Activated CD8-positive, alpha-beta memory T cell treated with anti-CD3 and anti-CD28 coated beads for 1 hour (primary cell): ENCODE data around the gene CAPZA1.
A peak's percentile ranks its signal among the peaks of the same experiment; 100 is the strongest.
"Not testable (repeated sequence)": the region's sequence is repeated elsewhere in the genome, so short reads cannot be mapped to it uniquely, and the experiment has no call there.

Experiments used
- DNase-seq, 2 donors: peaks; one replicate each; pipeline ENCODE4 v3.0.0-alpha.2; 2020; ENCODE audit warnings: low read depth in 1 of 2; ENCODE audit errors: extremely low read depth in 1 of 2

Gene CAPZA1

GRCh38 chr1:112626887-112627286 lies 7.3 kb downstream of the CAPZA1 start:
- no peak for DNase-seq

DNA sequence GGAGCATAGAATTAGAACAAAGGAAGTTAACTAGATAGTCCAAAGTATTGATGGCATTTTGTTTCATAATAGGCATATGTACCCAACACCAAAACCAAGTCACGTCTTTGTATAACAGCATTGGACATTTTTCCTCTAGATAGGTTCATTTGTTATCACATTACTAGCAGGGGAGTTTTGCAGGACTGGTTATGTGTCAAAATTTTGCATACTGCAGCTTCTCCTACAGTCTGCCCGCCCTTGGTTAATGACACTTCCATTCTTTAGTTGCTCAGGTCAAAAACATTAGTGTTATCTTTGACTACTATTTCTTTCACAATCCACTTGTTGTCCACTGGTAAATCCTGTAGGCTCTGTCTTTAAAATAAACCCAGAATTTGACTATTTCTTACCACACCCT lies 8.9 kb downstream of the CAPZA1 start:
- DNase-seq = no peak

DNA sequence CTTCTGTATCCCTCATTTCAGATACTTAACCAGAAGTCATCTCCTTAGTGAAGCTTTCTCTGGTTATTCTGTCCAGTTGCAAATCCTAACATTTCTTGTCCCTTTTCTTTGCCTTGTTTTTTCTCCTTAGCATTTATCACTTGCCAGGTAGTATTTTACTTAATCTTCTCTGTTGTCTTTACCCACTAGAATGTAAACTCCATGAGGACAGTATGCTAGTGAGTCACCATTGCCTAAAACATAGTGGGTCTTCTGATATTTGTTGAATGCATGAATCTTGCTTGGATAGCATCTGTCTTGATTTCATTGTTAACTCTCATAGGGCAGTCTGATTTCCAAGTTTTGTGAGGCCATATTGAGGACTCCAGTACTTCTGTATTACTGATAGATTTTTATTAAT lies 9.6 kb downstream of the CAPZA1 start:
- DNase-seq = no peak

GRCh38 chr1:112633628-112634027 lies 14.0 kb downstream of the CAPZA1 start:
- DNase-seq = no peak

- DNase-seq = no peak
These were observed 14.7 kb downstream of the CAPZA1 start for GRCh38 chr1:112634367-112634766.

DNA sequence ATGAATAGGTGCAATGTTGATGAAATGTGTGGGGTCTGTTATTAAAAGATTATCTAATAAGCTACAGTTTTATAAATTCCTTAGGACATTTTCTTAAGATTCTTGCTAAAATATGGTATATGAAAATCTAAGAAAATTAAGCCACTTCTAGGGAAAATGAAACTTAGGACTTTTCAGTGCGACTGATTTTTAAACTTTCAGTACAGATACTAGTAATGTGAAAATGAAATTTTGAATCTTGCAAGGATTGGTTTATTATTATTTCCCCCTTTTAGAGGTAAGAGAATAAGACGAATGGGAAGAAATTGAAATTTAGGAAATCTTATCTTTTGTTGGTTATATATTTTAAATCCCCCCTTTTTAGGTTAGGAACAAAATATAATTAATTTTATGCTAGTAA lies 16.4 kb downstream of the CAPZA1 start:
- DNase-seq = no peak

GRCh38 chr1:112636597-112637253 lies 17.1 kb downstream of the CAPZA1 start:
- no peak for DNase-seq

- no peak for DNase-seq
These were observed 17.9 kb downstream of the CAPZA1 start for GRCh38 chr1:112637254-112638109.

- DNase-seq = no peak
These were observed 18.4 kb downstream of the CAPZA1 start for GRCh38 chr1:112638110-112638428.

GRCh38 chr1:112640437-112640836 lies 20.8 kb downstream of the CAPZA1 start:
- not testable (repeated sequence) for DNase-seq

DNA sequence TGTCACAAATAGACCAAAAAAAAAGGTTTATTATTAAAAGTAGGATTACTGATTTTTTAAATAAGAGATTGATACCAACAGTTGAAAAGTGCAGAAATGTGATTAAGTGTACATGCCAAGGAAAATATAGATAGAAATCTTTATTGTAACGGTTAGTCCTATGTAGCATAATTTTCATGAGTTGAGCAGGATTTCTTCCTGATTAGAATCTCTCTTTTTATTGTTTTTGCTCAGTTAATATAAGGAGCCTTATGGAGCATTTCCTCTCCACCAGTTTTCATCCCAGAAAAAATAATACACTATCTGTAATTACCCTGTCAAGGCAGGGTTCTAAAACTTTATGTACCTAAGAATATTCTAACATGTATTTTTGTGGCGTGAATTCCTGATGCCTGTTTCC lies 23.4 kb downstream of the CAPZA1 start:
- no peak for DNase-seq

GRCh38 chr1:112646225-112646624 lies 26.6 kb downstream of the CAPZA1 start:
- no peak for DNase-seq

DNA sequence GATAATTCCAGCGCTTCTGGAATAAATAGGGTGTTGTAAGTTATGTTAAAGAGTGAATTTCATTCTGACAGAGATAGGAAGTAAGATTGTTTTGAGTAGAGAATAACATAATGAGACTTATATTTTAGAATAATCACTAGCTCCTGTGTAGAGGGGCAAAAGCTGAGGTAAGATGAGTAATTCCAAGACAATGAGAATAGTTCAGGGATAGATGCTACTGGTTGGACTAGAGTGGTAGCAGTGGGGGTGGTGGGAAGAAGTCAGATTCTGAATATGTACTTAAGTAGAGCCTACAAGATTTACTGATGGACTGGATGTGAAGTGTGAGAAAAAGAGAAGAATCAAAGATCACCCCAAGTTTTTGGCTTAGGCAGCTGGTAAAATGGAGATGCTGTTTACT lies 31.6 kb downstream of the CAPZA1 start:
- no peak for DNase-seq

DNA sequence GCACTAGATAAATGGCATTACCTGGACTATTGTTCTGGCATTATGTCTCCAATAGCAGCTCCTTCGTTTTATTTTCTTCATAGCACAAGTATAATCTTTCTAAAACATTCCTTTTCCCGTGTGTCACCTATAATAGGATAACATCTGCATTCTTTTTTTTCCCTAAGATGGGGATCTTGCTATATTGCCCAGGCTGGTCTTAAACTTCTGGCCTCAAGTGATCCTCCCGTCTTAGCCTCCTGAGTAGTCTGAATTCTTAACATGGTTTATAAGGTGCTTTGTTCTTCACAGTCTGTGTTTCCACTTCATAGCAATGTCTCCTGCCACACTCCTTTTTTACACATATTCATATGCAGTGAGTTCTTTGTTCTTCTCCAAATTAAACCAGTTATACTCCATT lies 46.2 kb downstream of the CAPZA1 start:
- DNase-seq = no peak

- DNase-seq = no peak
These were observed 47.3 kb downstream of the CAPZA1 start for GRCh38 chr1:112666946-112667345.

GRCh38 chr1:112672009-112672408 lies 52.4 kb downstream of the CAPZA1 start:
- no peak for DNase-seq

GRCh38 chr1:112672842-112673241 lies 53.2 kb downstream of the CAPZA1 start:
- DNase-seq = no peak

- no peak for DNase-seq
These were observed 54.2 kb downstream of the CAPZA1 start for GRCh38 chr1:112673592-112674439.

DNA sequence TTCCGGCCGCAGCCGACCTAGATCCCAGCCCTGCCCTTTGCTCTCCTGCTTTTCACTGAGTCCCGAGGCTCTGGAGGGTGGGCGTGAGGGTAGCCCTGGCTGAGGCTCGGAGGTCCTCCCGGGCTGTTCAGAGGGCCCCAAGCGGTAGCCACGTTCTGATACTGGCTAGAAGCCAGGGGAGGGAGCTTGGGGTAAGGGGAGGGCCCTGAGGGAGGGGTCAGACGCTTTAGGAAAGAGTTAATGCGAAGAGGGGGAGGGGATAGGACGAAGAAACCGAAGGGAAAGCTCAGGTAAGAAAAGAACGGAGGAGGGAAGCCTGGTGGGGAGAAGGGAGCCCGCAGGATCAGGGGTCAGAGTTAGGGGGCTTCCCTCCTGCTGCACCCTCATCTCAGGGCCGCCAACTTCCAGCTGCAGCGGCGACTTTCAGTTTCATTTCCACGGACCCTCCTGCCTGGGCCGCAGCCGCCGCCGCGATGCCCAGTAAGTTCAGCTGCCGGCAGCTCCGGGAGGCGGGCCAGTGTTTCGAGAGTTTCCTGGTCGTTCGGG lies 54.9 kb downstream of the CAPZA1 start, which contains the start of gene MOV10:
Gene MOV10, plus strand, starts transcription at position 220 of the 546 bp plus-strand sequence. Its CDS starts 254 bp downstream, at position 474.
- peak in 1 of 2 donors; percentile 21 for DNase-seq

GRCh38 chr1:112674986-112675727 lies 55.5 kb downstream of the CAPZA1 start:
- DNase-seq = peak in 1 of 2 donors; percentile 13
